CD4-positive, alpha-beta T cell treated with Interleukin-6 for 4 hours (primary cell): ENCODE measurements around the gene GRAMD1B.
"Not testable (repeated sequence)": the region's sequence is repeated elsewhere in the genome, so short reads cannot be mapped to it uniquely, and the experiment has no call there.

Experiments
- DNase-seq: peaks from one replicate; pipeline ENCODE4 v3.0.0-alpha.2; 2020; ENCODE audit warnings: mixed read lengths

The GRAMD1B gene

DNA sequence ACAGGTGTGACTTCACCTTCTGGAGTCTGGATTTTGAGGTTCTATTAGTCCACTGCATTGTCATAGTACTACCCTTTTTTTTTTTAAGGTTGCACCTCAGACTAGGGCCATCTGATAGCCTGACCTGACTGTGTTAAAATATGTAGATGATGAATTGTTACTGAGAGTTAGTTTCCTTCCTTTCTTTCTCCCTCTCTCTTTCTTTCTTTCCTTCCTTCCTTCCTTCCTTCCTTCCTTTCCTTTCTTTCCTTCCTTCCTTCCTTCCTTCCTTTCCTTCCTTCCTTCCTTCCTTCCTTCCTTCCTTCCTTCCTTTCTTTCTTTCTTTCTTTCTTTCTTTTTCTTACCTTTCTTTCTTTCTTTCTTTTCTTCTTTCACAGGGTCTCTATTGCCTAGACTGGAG lies 83.2 kb downstream of the GRAMD1B start:
- not testable (repeated sequence) for DNase-seq

DNA sequence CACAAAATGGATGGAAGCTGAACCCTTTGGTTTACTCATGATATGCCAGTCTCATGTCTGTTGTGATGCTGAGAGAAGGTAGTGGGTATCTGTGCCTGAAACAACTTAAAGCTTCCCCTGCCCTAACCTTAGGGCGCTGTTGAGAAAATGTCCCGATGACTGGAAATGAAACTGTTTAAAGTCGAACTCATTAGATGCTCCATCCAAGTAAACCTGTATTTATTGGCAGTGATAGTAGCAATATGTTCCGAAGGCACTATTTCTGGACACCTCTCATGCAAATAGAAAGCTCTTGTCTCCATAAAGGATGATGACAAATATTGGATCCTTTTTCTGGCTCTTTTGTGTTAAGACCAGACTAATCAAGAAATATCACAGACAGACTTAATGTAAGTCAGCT lies 86.2 kb downstream of the GRAMD1B start:
- DNase-seq, result no peak

DNA sequence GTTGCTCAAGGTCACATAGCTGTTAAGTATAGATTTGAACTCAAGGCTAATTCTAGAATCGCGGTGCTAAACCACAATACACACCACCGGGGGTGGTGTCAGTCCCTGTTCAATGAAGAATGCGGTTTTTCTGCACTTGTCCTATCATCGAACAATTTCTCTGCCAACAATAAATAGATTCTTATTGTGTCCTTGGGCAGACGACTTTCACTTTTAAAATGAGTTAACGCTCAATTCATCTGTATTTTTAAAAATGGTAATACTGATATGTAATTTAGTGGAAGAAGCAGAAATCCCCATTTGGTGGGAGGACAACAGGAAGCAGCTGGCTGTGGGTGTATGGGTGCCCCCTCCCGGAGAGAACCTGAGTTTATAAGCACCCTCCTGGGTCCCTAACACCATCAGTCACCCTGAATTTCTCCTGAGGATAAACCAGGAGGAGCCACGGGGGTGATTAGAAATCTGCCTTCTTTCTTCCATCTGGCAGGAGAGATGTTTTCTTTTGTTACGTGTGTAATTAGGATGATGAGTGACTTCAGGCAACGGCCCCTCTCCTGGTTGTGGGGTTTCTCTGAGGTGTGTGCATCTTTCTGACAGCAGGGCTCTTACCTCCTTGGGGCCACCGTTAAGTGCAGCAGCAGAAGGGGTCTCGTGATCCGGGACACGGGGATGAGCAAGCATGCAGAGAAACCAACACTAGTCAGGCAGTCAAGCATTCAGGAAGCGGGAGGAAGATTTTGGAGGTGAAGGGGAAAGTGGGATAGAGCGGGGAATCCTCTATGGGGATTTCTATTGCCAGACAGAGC lies 87.7 kb downstream of the GRAMD1B start:
- DNase-seq, result no peak

DNA sequence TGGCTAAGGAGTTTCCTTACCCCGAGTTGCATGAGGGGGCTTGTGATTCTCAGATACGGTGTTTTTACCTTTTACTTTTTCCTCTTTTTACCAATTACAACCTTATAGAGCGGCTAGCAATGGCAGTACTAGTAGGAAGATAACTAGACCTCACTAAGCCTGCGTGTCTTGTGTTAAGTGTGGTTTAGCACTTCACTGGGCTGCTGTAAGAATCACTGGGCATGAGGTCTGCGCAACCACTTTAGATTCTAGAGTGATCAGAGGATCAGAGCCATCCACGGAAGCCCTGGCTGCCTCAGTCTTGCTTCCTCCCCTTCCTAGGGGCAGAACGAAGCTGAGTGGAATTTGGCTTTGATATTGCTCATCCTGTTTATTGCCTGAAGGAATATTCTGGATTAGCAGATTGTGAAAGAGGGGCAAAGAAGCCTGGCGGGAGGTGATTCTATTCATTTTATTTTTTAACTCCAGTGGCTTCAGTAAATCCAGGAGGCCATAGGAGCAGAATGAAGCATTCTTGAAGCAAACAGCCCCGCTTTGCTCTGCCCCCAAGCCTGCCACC lies 88.5 kb downstream of the GRAMD1B start:
- DNase-seq, result no peak

DNA sequence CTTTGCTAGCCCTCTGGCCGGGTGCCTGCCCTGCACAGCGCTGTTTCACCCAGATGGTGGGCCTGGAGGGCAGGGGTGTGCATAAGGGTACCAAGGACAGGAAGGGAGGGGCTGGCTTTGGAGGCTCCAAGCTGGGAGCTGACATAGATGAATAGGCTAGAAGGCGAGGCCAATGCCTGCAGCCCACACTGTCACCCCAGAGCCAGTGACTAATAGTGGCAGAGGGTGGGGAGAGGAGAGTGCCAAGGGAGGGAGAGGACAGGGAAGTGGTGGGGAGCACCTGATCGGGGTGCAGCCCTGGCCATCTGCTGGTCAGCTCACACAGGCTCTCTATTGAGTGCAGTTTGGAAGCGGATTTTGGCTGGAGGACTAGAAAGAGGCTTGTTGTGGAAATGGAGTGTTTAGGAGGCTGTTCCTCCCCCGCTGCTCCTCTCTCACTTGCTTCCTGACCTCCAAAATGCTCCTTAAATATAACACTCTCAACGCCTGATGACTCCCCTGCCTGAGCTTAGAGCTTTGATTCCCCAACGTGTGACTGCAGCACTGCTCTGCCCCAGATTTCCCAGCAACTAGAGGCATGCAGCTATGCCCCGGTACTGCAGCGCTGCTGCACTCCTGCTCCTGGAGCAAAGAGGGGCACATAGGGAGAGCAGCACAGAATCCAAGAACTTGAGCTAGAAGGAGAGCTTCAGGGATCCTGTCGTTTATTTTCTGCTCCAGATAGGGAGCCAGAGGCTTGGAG lies 89.2 kb downstream of the GRAMD1B start:
- no peak for DNase-seq

DNA sequence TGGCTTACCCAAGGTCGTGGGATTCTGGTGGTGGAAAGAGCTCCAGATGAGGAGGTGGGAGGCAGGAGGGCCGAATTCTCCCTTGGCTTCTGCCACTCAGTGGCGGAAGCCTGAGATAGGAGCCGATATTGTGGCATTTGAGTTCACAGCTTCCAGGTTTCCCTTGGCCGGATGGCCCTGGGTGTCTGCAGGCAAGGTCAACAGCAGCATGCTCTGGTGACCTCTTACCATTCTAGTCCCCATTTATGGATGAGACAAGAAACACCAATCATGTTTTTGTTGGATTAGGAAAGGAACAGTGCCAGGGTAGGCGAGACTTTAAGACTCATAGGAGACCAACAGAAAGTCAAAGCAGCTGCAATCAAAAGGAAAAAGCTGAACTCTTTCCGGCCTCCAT lies 89.7 kb downstream of the GRAMD1B start:
- DNase-seq, result no peak

DNA sequence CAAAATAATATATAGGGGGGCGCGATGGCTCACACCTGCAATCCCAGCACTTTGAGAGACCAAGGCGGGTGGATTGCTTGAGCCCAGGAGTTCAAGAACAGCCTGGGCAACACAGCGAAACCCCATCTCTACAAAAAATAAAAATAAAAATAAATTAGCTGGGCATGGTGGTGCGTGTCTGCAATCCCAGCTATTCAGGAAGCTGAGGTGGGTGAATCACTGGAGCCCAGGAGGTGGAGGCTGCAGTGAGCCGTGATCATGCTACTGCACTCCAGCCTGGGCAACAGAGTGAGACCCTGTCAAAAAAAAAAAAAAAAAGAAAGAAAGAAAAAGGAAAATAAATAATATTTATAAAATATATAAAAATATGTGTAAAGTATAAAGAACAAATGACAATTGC lies 90.4 kb downstream of the GRAMD1B start:
- DNase-seq, result not testable (repeated sequence)

DNA sequence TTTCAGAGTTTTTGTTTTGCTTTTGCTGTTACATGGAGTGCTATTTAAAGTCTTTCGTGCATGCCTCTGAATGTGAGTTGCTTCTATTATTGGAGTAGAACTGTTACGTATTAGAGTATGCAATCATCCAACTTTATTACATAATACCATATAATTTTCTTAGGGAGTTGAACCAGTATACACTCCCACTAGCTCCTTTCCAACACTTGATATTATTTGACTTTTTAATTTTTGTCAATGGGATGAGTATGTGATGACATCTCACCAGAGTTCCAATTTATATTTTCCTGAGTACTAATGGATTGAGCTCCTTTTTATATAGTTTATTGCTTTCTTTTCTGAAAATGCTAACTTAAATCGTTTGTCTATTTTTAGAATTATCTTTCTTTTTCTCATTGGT lies 90.9 kb downstream of the GRAMD1B start:
- no peak for DNase-seq

DNA sequence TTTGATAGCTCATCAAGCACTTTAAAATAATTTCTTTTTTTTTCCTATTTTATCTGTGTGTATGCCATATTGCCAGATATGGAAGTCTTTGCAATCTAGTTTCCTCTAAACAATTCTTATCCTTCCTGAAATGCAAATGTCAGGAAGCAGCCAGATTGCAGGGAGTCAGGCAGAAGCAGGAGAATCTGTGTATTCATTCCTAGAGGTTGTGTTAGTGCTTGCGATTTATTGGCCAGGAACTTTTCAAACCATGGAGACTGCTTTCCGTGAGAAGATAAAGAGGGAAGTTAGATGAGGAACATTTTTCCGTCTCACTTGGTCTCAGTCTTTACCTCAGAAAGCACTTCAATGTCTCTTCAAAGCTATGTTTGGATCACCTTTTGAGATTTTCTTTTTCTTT lies 91.9 kb downstream of the GRAMD1B start:
- DNase-seq, result no peak

DNA sequence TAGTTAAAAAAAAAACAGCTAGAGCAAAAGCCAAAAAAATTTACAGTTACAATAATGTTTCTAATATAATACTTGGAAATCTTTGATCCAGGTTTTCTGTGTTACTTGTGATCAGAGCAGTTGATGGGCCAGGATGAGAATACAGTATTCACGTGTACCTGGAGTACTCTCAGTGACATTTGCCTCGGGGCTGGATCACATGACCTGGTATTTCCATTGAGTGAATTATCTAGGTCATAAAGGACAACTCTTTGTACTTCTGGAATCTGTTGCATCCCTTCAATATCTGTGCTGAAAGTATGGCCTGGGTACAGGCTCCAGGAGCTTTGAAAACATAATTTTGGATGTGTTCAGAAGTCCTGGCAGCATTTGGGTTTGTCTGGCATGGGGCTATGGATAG lies 93.5 kb downstream of the GRAMD1B start:
- DNase-seq, result no peak

DNA sequence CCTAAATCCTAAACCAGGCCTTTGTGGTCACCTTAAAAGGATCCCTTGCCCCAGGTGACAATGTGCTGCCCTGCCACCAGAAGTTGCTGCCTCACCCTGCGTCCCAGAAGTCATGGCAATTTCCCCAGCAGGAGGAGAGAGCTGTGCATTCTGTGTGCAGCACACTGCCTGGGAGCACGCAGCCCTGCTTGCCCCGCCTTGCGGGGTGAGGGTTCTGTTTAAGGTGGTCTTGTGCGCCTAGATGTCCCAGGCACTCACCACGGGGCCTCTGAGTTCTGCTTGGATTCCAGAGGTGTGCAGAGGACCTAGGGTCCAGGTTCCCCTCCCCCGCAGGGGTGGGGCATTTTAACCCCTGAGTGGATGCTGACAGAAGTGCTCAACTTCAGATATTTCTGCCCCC lies 95.0 kb downstream of the GRAMD1B start:
- DNase-seq, result no peak

DNA sequence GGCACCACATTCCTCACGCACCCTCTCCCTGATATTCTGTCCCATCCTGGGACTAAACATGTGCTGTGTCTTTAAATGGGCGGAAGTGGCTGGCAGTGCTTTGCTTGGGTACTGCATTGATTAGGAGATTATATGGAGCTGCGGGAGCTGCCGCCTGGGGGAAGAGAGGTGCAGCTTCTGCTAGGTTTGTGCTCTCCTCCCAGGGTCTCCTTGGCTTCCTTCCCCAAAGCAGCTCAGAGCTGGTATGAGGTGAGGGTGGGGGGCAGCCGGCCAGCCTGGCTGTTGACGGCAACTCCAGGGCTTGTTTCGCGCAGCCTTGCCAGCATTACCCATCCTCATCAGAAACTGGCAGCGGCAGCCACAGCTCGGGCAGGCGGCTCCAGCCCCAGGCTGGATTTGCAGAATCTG lies 95.4 kb downstream of the GRAMD1B start:
- DNase-seq, result no peak

DNA sequence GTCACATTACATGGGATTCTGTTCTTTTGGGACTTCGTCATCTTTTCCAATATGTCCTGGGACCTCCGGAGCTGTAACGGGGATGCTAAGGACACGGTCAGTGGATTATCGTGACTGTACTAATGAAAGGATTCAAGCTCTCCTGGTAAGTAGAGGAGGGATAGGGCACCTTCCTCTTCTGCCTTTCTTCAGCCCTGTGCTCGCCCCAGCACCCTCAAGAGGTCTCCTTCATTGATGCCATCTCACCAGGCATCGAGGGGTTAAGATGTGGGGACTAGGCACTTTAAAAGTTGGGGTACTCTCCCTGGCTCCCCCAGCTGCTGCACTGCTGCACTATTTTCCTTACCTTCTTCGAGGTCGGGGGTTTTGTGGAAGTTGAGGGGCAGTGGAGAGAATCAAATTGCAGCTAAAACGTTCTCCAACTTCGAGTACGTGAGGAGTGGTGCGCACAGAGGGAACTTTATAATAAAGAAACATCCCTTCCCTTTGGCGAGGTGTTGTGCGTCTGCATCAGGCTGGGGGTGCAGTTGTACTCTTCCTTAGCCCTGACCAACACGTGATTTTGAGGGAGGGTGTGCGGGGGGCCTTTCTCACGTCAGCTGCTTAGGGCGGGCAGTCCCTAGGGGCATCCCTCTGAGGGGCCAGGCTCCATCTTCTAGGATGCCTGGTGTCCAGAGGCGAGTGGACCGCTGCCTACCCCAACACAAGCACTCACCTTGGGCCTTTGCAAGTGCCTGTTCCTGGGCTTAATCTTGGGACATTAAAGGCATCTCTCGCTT lies 96.1 kb downstream of the GRAMD1B start:
- no peak for DNase-seq

DNA sequence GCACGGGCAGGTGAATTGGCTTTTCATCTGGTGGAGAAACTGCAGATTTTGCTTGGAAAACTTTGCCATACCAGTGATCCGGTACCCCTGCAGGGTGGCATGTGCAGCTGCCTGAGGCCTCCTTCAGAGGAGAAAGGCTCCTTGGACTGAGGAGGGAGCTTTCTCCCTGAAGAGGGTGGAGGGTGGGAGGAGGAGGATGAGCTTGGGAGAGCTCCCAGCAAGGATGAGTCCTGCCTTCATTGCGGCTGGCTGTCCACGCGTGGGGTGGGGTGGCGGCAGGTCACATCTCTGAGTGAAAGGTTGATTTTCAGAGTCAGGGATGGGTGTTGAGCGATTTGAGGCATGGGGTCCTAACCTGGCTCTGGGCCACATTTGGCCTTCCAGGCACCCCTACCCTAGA lies 96.8 kb downstream of the GRAMD1B start:
- no peak for DNase-seq

DNA sequence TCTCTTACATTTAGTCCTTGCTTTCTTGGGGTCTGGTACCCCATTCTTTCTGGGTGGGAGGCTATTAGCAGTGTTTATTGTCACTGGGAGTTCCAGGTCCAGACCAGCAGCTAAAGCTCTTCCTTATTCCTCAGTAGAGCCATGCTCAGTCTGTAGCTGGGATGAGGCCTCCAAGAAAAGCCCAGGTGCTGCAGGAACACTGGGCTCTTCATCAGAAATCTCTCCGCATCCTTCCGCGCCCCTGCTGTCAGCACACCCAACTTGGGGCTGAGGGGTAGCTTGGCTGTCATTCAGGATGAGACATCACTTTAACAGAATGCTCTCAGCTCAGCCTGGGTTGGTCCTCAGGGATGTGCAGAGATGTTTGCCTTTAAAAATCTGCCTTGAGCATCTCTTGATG lies 97.5 kb downstream of the GRAMD1B start:
- no peak for DNase-seq

DNA sequence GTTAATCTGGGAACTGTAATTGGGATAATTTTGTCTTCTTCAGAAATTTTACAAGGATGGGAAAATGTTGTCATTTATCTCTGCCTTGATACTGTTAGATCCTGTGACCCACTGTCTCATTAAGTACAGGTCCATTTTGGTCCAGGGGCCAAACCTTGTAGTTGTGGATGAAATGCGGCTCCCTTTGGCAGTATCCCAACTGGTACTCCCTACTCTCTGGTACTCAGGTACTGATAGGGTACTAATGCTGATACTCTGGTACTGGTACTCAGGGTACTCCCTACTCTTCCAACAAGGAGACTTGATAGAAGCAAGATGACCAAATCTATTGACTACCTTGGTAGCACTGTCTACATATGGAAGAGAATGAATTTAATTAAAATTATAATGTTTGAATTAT lies 97.9 kb downstream of the GRAMD1B start:
- DNase-seq, result no peak

DNA sequence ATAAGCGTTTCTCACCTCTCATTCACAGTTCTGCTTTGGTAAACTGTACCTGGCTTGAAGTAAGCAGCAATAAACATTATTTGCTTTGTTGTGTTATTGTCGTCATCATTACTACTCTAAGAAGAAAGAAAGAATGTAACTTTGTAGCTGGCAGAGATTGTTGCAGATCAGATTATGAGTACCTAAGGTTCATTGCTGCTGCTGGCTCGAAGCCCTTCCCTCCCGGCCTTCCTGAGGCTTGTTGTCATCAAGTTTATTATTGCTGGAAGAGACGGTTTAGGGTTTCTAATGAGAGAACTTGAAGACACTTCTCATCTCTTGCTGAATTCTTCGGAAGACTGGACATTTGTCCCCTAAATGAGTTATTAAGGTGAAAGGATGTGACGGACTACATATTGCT lies 101.3 kb downstream of the GRAMD1B start:
- DNase-seq, result no peak

DNA sequence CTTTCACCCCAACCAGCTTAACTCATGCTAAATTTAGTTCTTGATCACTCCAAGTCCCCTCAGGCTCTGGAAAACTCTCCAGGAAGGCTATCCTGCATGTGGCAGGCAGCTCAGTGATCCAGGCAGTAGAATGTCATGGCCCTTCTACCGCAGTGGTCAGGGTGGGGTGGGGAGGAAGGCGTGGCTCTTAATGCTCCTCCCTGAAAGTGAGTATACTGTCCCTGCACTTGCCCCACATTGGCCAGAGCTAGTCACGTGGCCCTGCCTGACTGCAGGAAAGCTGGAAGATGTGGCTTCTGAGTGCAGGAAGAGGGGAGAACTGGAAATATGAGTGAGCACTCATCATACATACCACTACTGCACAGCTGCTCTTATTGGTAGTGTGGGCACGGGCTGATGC lies 102.1 kb downstream of the GRAMD1B start:
- no peak for DNase-seq

DNA sequence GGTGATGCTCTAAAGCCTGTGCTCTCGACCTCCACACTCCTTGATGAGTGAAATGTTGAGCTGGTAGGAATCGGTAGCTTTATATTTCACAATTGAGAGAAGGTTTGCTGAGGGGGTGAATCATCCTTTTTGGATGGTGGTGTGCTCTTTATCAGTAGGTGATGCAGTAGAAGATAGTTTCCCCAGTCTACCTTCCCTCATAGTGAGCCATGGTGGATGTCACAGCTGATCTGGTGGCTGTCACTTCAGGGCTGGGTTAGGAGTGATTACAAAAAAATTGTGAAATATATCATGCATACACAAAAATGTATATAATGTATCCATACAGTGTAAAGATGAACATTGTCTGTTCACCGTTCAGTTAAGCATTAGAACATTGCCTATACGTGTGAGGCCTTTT lies 105.3 kb downstream of the GRAMD1B start:
- no peak for DNase-seq

DNA sequence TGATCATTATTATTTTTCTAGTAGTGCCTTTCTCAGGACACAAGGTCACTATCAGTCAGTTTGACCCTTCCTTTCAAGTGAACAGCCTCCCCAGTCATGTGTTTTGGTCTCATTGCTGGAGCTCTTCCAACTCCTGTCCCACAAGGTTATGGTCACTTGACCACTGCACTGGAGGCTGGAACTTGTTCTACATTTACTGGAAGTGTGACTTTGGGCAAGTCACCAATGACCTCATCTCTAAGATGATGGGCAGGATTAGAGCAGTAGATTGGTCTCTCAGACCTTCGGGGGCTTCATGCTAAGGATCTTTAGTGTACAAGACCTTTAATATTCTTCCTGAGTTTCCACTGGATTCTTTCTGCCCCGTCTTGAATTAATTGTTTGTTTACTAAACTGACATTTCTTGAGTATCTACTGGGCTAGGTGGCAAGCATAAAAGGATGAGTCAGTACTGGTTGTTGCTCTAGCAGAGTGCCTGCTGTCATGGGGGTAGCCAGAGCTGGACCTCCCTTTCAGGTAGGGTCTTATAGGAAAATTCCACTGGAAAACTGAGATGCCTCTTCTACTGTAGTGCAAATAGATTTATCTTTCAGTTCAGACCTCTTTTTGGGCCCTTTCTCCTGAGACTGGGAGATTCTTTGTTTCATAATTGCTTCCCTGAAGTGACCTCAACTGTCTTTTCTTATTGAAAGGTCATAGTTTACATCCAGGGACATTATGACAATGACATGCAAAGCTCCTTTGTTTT lies 106.8 kb downstream of the GRAMD1B start:
- no peak for DNase-seq

DNA sequence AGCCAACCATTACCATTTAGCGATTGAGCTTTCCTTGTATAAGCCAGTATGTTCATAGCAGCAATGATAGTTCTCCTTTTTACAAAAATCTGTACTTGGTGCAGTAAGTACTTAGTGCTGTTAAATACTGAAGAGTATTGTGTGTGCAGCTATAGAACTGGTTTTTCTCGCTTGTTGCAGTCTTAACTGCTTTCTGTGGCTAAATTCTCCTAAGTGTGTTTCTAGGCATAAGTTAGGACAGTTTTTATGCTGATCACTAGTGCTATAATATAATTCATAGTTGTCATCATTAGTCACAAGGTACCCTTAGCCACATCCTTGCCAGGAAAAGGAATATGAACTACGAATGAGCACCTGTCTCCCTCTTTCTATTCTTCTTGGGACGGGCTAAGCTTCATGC lies 107.7 kb downstream of the GRAMD1B start:
- no peak for DNase-seq

DNA sequence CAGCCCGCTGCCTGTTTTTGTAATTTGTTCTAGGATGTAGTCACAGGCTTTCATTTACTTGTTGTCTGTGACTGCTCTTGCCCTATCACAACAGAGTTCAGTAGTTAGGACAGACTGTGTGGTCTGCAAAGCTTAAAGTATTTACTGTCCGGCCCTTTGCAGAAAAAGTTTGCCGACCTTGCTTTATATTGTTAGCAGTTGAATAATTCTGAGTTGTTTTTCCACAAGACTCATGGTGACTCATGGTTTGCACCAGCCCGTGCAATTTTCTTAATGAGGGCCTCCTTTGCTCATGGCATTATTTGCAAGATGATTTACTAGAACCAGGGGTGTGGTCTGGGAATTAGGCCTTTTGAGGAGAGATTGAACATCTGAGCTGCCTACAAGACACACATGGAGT lies 113.7 kb downstream of the GRAMD1B start:
- DNase-seq, result no peak
